MM.1S (cell line): Measurements from ENCODE around the gene SPTBN1.

Experiments used
- DNase-seq: peaks from one replicate; pipeline ENCODE4 v3.0.0-alpha.2; 2015
- H2AFZ ChIP-seq: fragments of 300-600 bp; sonication (generic); 2 replicates; pipeline ENCODE4 v1.6.0; 2016; ENCODE audit warnings: antibody characterized with exemption, low read length
- H3F3A ChIP-seq: fragments of 300-600 bp; sonication (generic); 2 replicates; pipeline ENCODE4 v1.6.1; 2016; ENCODE audit warnings: mild to moderate bottlenecking, antibody characterized with exemption, low read length, moderate library complexity, mixed read lengths; ENCODE audit not compliant: insufficient read depth
- H3K27ac ChIP-seq: fragments of 300-600 bp; sonication (generic); 2 replicates; pipeline ENCODE4 v1.5.1; 2016; ENCODE audit warnings: mild to moderate bottlenecking, low read length
- H3K27me3 ChIP-seq: fragments of 300-600 bp; sonication (generic); replicated peaks from 2 replicates; pipeline ENCODE4 v1.6.0; 2016; ENCODE audit warnings: low read length; ENCODE audit not compliant: insufficient read depth
- H3K36me3 ChIP-seq: fragments of 300-600 bp; sonication (generic); replicated peaks from 2 replicates; pipeline ENCODE4 v1.6.1; 2016; ENCODE audit warnings: mild to moderate bottlenecking, low read length, mixed read lengths; ENCODE audit not compliant: insufficient read depth
- H3K4me1 ChIP-seq: fragments of 300-600 bp; sonication (generic); 2 replicates; pipeline ENCODE4 v1.6.1; 2016; ENCODE audit warnings: low read length, mixed read lengths
- H3K4me2 ChIP-seq: fragments of 300-600 bp; sonication (generic); 2 replicates; pipeline ENCODE4 v1.6.0; 2016; ENCODE audit warnings: low read depth, low read length
- H3K4me3 ChIP-seq: fragments of 300-600 bp; sonication (generic); 2 replicates; pipeline ENCODE4 v1.5.1; 2016; ENCODE audit warnings: low read length, mixed read lengths
- H3K79me2 ChIP-seq: fragments of 300-600 bp; sonication (generic); 2 replicates; pipeline ENCODE4 v1.6.1; 2016; ENCODE audit warnings: mixed run types, low read length, mixed read lengths
- H3K9ac ChIP-seq: fragments of 300-600 bp; sonication (generic); 2 replicates; pipeline ENCODE4 v1.6.1; 2016; ENCODE audit warnings: low read length, mixed read lengths
- H3K9me2 ChIP-seq: fragments of 300-600 bp; sonication (generic); replicated peaks from 2 replicates; pipeline ENCODE4 v1.6.1; 2016; ENCODE audit warnings: mild to moderate bottlenecking, low read length, mixed read lengths; ENCODE audit not compliant: insufficient read depth
- H3K9me3 ChIP-seq: fragments of 300-600 bp; sonication (generic); replicated peaks from 2 replicates; pipeline ENCODE4 v1.6.1; 2016; ENCODE audit warnings: mild to moderate bottlenecking, low read length, mixed read lengths; ENCODE audit not compliant: insufficient read depth
- H4K20me1 ChIP-seq: fragments of 300-600 bp; sonication (generic); 2 replicates; pipeline ENCODE4 v1.6.1; 2016; ENCODE audit warnings: mild to moderate bottlenecking, low read length, moderate library complexity, mixed read lengths; ENCODE audit not compliant: insufficient read depth
- EZH2 ChIP-seq: fragments of 300-600 bp; sonication (generic); optimal IDR thresholded peaks from 2 replicates; pipeline ENCODE3; 2017; ENCODE audit warnings: low read depth, mild to moderate bottlenecking, antibody characterized with exemption, low read length, mixed read lengths
- EZH2phosphoT487 ChIP-seq: fragments of 300-600 bp; sonication (generic); IDR thresholded peaks from 2 replicates; pipeline ENCODE4 v1.6.1; 2018; ENCODE audit warnings: antibody characterized with exemption, low read length
- TF ChIP-seq, protein P1 (sequence below): fragments of 300-600 bp; sonication (generic); IDR thresholded peaks from 2 replicates; pipeline ENCODE4 v1.5.1; 2016; ENCODE audit warnings: antibody characterized with exemption, low read length, mixed read lengths

The SPTBN1 gene

DNA sequence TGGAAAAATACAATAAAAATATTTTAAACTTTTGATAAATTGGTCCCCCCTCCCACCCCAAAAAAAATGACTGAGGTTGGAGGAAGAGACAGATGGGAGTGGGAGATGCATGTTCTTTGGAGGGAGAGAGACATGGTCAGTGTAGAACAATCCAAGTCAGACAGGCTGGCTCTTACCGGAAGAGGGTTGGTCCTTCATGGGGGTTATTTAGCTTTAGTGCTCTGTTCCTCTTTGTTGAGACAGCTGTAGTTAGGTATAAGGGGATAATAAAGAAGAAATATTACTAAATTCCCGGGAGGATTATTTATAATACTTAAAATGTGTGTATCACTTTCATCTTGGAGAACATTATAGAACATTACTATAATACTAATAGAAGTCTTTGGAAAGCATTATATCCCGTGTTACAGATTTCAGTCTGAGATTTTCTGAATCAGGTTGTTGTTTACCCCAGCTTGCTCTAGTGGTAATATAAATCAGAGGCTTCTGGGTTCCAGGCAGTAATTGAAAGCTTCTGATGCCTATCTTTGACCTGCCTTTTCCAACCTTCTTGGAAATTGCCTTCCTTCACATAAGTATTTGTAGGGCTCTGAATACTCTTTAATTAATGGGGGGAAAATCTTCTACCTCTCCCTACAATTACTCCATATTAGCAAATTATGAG is 87.7 kb downstream of the SPTBN1 start:
- Histone ChIP-seq H3K36me3 (no peaks in the 10 kb centered on the region), H4K20me1 (no peaks in the 10 kb centered on the region), H3K9ac (no peak overlapping the region), H3K4me2 (no peak overlapping the region), H3K9me3 (no peaks in the 10 kb centered on the region), H2AFZ (no peak overlapping the region), H3K79me2 (peaks cover 6% of the 10 kb centered on the region), H3K27ac (no peak overlapping the region), H3K9me2 (no peaks in the 10 kb centered on the region), H3K27me3 (no peaks in the 10 kb centered on the region; the same call in 1 of the 2 replicates), H3F3A (peaks cover 7% of the 10 kb centered on the region; the same call in 1 of the 2 replicates), H3K4me3 (no peak overlapping the region), H3K4me1 (peaks cover 19% of the 10 kb centered on the region)
- TF ChIP-seq EZH2phosphoT487 (no peak), EZH2 (no peak)
- TF ChIP-seq, protein P1, sequence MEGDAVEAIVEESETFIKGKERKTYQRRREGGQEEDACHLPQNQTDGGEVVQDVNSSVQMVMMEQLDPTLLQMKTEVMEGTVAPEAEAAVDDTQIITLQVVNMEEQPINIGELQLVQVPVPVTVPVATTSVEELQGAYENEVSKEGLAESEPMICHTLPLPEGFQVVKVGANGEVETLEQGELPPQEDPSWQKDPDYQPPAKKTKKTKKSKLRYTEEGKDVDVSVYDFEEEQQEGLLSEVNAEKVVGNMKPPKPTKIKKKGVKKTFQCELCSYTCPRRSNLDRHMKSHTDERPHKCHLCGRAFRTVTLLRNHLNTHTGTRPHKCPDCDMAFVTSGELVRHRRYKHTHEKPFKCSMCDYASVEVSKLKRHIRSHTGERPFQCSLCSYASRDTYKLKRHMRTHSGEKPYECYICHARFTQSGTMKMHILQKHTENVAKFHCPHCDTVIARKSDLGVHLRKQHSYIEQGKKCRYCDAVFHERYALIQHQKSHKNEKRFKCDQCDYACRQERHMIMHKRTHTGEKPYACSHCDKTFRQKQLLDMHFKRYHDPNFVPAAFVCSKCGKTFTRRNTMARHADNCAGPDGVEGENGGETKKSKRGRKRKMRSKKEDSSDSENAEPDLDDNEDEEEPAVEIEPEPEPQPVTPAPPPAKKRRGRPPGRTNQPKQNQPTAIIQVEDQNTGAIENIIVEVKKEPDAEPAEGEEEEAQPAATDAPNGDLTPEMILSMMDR, result no peak
- DNase-seq, result no peak

DNA sequence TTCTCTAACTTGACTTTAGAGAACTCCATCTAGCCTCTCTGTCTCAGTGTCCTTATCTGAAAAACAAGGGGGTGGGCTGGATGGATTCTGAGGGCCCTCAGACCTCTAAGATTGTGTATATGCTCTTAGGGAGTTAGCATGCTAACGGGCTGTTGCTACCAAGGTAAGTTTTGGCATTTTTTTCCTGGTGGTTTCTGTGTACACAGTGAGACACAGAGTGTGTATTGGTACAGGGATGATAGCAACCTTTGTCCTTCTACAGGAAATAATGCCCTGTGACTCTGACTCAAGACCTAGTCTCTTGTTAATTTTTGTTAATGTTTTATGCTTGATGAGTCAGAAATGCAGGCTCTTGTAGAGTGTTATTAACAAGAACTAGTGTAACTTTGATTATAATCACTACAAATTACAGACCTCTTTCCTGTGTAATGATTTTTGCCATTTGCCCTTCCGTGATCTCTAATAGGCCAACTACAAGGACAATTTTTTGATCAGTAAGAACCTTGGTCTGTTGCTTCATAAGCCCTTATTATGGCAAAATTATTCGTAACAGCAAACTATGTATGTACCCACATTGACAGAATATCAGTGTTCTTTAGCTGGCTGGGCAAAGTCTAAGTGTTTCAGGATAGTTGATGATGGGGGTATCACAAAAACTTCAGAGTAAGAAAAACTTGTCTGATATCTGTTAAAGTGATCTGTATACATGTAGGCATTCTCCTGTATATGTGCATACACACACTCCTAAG is 89.7 kb downstream of the SPTBN1 start:
- DNase-seq, result no peak
- no peaks in the 10 kb centered on the region for H3K36me3 ChIP-seq
- H3K27ac ChIP-seq, result no peak overlapping the region
- H3K4me2 ChIP-seq, result no peak overlapping the region
- no peak overlapping the region for H3K9ac ChIP-seq
- peaks cover 37% of the 10 kb centered on the region for H3K4me1 ChIP-seq
- no peaks in the 10 kb centered on the region; the same call in 1 of the 2 replicates for H3K27me3 ChIP-seq
- H3K9me2 ChIP-seq, result no peaks in the 10 kb centered on the region
- H3K9me3 ChIP-seq, result no peaks in the 10 kb centered on the region
- H3K4me3 ChIP-seq, result no peak overlapping the region
- peaks cover 20% of the 10 kb centered on the region for H3F3A ChIP-seq
- H3K79me2 ChIP-seq, result peaks cover 14% of the 10 kb centered on the region
- no peak overlapping the region for H2AFZ ChIP-seq
- H4K20me1 ChIP-seq, result no peaks in the 10 kb centered on the region
- TF ChIP-seq EZH2phosphoT487 (no peak), EZH2 (no peak)
- TF ChIP-seq, protein P1, result no peak

DNA sequence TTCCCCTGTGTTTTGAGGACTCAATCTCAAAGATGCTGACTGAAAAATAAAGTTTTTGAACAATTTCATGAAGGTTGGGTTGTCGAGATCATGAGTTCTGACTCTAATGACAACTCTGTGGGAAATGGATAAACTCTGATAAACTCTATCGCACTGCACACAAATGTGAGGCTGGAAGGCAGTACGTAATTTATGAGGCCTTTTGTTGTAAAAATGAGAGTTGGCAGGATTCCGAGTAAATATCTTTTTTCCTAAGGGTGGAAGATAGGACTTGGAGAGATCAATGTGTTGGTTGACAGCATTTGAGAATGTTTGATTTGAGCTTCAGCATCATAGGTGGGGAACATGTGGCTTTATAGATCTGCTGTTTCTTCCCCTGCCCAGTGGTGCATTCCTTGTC is 90.4 kb downstream of the SPTBN1 start:
- H3K27ac ChIP-seq, result no peak overlapping the region
- no peaks in the 10 kb centered on the region for H3K9me2 ChIP-seq
- H3K79me2 ChIP-seq, result peaks cover 14% of the 10 kb centered on the region
- no peak overlapping the region for H3K4me3 ChIP-seq
- H3F3A ChIP-seq, result peaks cover 26% of the 10 kb centered on the region
- no peak for DNase-seq
- TF ChIP-seq EZH2phosphoT487, result no peak
- TF ChIP-seq EZH2, result no peak
- TF ChIP-seq, protein P1, result no peak
- no peak overlapping the region for H3K9ac ChIP-seq
- H3K36me3 ChIP-seq, result no peaks in the 10 kb centered on the region
- no peak overlapping the region for H3K4me2 ChIP-seq
- no peak overlapping the region for H2AFZ ChIP-seq
- H4K20me1 ChIP-seq, result no peaks in the 10 kb centered on the region
- no peaks in the 10 kb centered on the region; the same call in 1 of the 2 replicates for H3K27me3 ChIP-seq
- H3K9me3 ChIP-seq, result no peaks in the 10 kb centered on the region
- H3K4me1 ChIP-seq, result peaks cover 43% of the 10 kb centered on the region
